GM18858 (cell line): ENCODE results near the gene EFNA1.

ENCODE experiments used
- ATAC-seq: cut with Tn5 transposase; IDR thresholded peaks from one replicate; pipeline ENCODE4 v1.9.1; 2021; ENCODE audit not compliant: unreplicated experiment

The EFNA1 gene

GRCh38 chr1:155127105-155127966 is at the start of gene EFNA1:
TSS of gene EFNA1 (plus strand) at chr1:155127876. CDS start at chr1:155127978, 102 bp downstream.
- ATAC-seq = no peak

DNA sequence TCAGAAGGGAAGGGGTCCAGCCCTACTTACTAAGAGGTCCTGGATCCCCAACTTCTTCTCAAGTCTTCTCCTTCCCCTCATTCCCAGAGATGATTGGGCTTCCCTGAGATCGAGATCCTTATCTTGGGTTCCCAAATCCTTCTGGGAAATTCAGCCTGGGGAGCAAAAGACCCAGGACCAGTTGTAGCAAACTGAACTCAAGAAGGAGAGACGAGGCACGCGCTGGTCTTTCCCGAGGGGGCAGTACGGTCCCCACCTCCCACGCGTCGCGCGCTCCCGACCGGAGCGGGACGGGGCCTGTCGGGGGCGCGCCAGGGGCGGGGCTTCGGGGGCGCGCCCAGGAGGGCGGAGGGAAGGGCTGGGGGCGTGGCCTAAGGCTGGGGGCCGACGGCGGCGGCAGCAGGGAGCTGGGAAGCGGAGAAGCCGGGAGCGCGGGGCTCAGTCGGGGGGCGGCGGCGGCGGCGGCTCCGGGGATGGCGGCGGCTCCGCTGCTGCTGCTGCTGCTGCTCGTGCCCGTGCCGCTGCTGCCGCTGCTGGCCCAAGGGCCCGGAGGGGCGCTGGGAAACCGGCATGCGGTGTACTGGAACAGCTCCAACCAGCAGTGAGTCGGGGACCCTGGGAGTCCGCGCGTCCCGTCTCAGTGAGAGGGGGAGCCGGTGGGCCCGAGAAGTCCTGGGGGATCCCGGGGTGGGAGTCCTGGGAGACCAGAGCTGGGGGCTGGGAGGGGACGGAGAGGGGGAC is 49.0 kb upstream of the EFNA1 start, which contains the start of gene EFNA3:
Gene EFNA3, plus strand, starts transcription at position 369 of the 741 bp plus-strand sequence. Its CDS starts 105 bp downstream, at position 474.
- no peak for ATAC-seq

DNA sequence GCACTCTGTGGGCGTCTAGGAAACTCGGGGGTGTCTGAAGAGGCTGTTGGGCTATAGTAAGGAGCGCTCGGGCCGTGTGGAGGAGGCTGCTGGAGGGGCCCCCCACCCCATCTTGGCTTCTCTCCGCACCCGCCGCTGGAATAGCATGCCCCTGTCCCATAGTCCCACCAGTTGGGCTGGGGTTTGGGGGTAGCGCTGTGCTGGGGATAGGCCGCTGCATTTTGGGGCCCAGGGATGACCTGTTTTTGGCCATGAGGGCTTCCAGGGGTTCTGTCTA is 48.5 kb upstream of the EFNA1 start:
- ATAC-seq = no peak

DNA sequence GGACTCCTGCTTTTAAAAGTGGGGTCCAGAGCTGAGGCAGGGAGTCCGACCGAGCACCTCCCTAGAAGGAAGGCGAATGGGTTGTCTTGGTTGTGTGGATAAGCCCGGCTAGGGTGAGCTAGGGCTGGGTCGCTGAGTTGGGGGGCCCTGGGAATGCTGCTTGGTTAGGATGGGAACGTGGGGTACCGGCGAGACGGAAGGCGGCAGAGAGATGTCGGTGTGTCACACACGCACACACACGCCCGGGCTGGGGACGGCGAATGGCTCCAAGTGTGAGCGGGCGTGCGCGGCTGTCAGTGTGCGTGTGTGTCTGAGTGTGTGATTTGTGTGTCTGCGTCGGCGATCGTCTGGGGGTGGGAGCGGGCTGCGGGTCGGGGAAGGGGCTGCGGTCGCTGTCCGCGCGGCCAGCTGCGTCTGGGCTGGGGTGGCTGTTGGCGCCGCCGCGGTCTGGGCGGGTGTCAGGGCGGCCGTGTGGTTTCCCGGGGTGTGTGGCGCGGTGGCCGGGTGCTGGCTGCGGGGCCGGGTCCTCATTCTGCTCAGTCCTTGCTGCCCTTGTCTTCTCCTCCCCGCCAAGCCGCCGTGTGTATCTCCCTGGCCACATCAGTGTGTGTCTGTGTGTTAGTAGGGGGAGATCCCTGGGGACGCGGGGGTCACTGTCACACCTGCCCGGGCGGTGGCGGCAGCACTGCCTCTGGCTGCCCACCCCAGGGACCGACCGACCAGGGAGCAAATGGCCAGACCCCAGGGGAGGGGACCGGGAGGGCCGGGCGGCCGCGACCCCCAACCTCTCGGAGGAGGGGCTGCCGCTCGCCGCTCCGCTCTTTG is 48.0 kb upstream of the EFNA1 start:
- ATAC-seq = no peak

GRCh38 chr1:155080312-155081228 is 47.1 kb upstream of the EFNA1 start:
- ATAC-seq = no peak

DNA sequence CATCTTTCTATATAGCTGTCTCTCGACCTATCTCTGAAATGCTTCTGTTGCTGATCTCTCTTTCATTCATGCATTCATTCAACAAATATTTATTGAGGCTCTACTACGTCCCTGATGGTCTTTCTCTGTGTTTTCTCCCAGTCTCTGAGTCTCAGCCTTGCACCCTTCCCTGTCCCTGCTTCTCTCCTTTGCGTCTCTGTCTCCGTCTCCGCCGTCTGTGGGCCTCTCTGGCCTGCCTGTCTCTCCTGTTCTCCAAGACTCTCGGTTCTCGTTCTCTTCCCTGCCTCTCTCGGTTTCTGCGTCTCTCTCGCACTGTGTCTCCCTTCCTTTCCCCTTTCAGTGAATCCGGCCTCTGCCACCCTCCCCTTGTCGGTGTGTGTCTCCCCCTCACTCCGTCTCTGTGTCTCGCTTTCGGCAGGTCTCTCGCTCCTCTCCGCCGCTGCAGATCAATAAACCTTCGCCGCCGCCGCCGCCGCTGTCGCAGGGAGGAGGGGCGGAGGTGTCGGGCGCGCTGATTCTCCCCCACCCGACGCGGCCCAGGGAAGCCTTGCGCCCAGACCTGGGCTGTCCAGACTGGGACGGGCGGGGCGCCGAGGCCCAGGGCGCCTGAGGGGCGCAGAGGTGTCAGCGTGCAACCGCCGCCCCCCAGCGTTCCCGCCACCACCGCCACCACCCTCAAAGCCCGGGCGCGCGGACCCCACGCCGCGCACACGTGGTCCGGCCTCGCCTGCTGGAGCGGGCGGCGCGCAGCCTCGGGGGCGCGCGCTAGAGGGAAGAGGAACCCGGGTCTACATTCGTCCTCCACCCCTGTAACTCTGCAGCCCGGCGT is 46.0 kb upstream of the EFNA1 start:
- no peak for ATAC-seq

DNA sequence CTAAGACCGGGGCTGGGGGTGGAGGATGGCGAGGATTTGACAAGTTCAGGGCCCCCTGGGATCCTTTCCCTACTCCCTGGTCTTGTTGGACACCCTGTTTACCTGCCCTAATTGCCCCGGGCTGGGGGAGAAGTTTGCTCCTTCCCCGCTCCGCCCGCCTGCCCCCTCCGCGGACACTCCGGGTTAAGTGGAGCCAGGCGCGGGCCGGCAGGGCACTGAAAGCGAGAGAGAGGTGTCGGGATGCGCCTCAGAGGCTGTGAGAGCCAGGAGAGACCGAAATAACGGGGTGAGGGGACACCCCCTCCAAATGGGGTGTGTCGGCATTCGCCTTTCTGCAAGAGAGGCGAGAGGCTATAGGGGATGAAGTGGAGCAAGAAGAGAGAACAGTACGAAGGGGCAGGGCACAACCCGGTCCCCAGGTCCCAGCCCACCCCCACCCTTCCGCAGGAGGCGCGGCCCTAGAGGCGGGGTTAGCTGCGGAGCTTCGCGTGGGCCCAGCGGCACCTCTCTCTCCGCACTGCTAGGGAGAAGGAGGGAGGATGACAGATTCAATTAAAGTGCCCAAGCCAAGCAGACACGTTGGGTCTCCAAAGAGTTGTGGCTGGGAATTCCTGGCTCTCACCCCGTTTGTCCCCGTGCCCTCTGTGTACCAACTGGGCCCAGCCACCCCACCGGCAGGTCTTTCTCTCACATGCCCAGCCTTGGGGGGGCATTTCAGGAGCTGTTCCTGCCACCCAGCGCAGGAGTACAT is 45.2 kb upstream of the EFNA1 start:
- no peak for ATAC-seq

- ATAC-seq = no peak
These were observed 44.6 kb upstream of the EFNA1 start for GRCh38 chr1:155083052-155083541.

DNA sequence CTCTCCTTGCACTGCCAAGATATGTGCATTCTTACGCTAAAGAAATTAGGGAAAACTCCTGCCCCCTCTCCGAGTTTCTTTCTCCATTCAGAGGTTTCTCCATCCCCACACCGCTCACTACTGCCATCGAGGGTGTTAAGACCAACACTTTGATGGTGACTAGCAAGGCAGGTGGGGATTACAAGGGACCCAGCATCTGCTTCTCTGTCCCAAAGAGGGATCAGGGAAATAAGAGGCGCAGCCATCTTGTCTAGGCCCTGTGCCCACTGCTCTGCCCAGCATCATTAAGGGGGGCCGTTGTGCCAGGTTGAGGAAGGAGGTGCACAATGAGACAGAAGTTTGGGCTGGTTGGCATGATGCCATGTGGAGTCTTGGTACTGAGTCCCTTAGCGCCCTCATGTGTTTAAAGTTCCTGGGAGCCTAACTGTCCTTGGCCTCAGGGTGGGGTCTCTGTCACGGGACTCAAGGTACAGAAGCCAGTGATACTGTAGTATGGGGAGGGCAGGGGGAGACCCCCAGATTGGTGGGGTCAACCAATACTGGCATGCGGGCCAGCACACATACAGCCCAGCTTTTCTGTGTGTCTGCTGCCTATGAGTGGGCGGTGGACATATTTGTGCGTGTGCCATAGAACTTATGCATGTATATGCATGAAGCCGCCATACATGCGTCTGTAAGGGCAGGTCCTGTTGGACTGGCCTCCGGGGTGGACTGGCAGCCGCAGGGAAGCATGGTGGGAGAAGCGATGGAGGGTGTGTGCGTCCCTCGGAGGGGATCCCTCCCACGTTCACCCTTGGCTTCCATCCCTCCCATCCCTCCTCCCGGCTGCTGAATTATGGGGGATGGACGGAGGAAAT is 43.6 kb upstream of the EFNA1 start:
- no peak for ATAC-seq

GRCh38 chr1:155084722-155085503 is 42.8 kb upstream of the EFNA1 start:
- peak; percentile 71 for ATAC-seq

DNA sequence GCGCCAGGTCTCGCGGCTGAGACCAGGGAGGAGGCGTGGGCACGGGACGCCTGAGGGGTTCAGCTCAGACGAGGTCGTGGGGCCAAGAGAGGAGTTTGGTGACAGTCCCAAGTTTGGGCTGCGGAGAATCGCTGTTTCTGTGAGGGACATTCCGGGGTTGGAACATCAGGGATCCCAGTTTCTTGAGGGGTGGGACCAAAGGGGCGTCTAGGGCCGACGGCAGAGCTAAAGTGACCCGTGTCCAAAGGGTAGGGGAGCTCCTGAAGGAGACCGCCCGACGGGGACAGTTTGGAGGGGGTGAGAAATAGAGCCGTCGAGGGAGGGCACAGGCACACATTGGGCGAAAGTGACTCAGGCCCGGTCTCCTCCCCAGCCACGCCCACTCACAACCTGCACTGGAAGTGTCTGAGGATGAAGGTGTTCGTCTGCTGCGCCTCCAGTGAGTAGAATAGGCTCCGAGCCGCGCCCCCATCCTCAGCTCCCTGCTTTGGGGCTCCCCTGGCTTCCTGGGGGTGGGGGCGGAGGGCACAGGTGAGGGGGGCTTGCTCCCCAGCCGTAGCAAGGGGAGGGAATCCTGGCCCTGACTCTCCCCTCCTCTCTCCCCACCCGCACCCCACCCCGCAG is 42.1 kb upstream of the EFNA1 start:
- ATAC-seq = no peak

DNA sequence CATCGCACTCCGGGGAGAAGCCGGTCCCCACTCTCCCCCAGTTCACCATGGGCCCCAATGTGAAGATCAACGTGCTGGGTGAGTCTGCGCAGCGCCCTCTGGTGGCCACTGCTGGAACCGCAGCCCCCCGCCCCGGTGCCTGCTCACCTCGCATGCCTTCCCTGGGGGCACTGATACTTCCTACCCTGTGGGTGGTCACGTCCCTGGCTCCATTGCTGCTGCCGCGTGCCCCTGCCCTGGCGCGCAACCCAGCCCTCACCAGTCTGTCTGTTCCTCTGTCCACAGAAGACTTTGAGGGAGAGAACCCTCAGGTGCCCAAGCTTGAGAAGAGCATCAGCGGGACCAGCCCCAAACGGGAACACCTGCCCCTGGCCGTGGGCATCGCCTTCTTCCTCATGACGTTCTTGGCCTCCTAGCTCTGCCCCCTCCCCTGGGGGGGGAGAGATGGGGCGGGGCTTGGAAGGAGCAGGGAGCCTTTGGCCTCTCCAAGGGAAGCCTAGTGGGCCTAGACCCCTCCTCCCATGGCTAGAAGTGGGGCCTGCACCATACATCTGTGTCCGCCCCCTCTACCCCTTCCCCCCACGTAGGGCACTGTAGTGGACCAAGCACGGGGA is 41.4 kb upstream of the EFNA1 start:
- no peak for ATAC-seq

DNA sequence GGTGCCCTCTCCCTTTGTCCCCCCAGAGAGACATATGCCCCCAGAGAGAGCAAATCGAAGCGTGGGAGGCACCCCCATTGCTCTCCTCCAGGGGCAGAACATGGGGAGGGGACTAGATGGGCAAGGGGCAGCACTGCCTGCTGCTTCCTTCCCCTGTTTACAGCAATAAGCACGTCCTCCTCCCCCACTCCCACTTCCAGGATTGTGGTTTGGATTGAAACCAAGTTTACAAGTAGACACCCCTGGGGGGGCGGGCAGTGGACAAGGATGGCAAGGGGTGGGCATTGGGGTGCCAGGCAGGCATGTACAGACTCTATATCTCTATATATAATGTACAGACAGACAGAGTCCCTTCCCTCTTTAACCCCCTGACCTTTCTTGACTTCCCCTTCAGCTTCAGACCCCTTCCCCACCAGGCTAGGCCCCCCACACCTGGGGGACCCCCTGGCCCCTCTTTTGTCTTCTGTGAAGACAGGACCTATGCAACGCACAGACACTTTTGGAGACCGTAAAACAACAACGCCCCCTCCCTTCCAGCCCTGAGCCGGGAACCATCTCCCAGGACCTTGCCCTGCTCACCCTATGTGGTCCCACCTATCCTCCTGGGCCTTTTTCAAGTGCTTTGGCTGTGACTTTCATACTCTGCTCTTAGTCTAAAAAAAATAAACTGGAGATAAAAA is 40.7 kb upstream of the EFNA1 start:
- no peak for ATAC-seq

DNA sequence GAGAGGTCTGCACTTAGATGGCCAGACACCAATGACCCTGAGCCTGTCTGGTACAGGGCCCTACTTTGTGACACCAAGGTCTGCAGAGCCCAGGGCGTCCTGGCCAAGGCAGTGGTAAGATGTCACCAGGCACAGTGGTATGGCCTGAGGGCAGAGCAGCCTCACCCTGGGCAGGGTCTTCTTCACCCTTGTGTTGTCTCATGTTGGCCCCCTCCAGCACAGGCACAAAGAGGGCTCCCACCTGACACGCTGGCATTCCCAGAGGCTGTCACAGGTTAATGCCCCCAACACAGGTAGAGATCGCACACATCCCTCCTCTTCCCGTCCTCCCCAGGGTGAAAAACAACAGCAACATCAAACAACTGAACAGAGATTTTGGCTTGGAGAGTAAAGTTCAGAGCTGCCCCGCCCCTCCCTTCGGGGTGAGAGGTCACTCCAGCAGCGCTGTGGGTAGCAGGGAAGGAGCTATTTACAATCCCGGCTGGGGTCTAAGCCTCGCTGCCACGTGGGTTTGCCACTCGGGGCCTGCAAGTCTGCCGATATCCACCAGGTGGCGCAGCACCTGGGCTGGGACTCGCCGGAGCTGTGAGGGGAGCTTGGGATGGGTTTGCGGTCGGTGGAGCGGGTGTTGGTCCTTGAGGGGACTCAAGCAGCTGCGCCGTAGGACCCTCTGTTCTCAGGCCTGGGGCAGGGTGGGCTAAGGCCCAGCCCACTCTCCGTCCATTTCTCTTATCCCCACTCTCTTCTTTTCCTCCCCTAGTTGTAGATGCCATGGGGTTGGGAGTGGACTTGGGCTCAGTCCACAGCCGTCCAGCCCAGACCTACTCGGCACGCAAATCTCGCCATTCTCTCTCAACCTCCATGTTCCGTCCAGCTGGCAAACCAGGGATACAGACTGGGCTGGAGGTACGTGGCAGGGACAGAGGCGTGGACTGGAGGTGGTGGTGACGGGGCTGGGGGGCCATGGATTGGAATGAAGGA is 36.3 kb upstream of the EFNA1 start:
- no peak for ATAC-seq
